SKM-1 treated with dmso at 0.1 percent for 144 hours (cell line): ENCODE measurements around the gene ZBTB20.

Experiments used
- DNase-seq: peaks from one replicate; lab custom pipeline; 2025; ENCODE audit not compliant: unreplicated experiment; lab: John Stamatoyannopoulos, UW

ZBTB20 gene

DNA sequence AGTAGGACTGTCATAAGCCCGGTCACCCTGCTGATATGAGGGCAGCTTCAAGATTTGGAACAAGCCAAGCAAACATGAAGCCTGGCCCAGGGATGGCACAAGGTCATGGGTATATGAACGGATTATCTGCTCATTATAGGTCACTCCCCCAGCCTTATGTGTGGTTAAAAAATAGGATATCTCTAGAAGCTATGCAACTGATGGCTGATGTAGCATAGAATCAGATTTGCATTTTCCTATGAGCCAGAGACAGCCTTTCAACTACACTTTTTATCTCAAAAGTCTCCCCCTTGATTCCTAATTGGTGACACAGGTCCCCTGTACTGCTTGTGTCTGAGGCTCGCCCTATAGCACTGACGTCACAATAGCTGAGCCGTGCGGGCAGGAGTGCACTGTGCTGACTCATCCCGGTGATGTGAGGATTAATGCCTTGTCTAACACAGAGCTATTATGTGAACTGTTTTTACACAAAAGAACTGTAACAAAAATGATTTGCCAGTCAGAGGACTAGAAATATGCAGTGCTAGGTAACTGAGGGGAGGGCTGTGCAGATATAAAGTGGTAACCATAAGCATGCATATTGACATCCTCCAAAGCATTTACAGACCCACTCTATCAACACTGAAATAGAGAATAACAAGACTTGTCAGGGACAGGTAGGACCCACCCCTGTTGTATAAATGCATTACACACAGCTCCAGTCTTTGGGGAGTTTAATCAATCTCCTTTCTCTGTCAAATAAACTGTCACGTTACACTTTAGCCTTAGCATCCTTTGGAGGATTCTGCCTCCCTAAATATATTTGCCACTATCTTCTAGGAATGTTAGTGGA is 648.3 kb downstream of the ZBTB20 start:
- no peak for DNase-seq

DNA sequence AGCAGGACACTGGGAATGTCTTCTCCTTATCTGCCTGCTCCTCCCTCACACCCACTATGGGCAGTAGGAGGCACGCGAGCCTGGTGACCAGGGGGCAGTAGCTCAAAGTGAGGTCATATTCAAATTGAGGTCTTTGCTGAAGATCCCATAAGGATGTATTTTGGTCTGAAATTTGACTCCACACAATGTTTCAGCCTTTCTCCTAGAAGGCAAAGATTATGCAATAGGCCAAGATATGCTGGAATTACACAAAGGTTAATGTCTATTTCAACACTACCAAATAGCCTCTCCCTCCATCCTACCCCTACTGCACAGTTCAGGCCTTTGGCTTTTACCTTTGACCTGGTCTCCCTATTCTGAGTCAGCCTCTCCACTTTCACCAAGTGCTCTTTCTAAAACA is 650.2 kb downstream of the ZBTB20 start:
- DNase-seq: no peak

- DNase-seq: no peak
These were observed 650.6 kb downstream of the ZBTB20 start for GRCh38 chr3:114496466-114496865.

GRCh38 chr3:114496021-114496434 is 651.1 kb downstream of the ZBTB20 start:
- DNase-seq: no peak

- DNase-seq: no peak
These were observed 652.6 kb downstream of the ZBTB20 start for GRCh38 chr3:114494498-114494897.

GRCh38 chr3:114490829-114491228 is 656.3 kb downstream of the ZBTB20 start:
- no peak for DNase-seq

DNA sequence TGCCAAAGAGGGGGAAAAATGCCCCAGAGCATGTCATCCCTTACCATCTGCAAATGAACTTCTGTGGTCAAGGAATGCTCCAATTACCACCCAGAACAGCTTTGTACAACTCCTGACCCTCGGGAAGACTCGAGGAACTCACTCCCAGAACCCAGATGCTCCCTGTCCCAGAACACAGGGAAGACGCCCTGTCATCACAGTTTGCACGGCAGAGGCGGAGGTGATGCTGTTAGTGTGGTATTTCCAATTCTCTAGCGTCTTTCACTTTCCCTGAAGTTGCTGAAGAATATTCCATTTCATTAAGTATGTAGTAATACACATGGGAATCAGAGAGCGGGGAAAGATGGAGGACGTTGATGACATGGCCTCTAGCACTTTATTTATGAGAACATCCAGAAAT is 659.6 kb downstream of the ZBTB20 start:
- no peak for DNase-seq

- no peak for DNase-seq
These were observed 662.2 kb downstream of the ZBTB20 start for GRCh38 chr3:114484919-114485318.

GRCh38 chr3:114481113-114481512 is 666.0 kb downstream of the ZBTB20 start:
- DNase-seq: no peak

DNA sequence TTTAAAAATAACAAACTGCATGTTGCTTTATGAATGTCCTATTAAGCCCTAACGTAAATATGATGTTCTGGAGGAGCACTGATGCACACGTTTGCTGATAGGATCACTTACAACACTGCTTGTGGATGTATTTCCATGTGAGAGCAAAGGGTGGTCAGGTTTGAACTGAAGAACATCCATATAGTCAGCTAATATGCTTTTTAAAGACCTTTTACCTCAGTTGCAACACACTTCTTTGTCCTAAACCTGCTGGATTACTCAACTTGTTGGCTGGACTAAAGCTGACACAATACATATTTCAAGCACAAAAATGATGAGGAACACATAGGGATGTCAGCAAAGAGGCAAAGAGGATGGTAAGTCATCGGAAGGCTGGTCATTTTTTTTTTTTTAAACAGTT is 666.6 kb downstream of the ZBTB20 start:
- DNase-seq: peak; percentile 45

DNA sequence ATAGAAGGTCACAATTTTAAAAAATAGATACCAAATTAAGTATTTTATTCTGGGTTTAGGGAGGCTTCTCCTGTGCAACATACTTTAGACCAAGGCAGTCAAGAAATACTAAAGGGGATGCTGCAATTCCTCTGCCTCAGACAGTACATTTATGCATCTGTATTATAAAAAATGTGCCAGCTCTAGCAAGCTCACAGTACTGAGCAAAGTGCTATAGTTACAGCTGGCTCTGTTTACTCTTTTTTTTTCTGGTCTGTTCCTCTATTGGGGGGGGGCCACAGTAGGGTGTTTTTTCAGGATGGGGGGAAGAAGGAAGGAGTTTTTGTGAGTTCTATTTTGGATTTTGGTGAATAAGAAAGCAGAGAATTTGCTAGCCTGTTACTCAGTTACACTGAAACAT is 668.3 kb downstream of the ZBTB20 start:
- DNase-seq: no peak

GRCh38 chr3:114476511-114476910 is 670.6 kb downstream of the ZBTB20 start:
- no peak for DNase-seq

GRCh38 chr3:114471478-114471877 is 675.6 kb downstream of the ZBTB20 start:
- DNase-seq: no peak

DNA sequence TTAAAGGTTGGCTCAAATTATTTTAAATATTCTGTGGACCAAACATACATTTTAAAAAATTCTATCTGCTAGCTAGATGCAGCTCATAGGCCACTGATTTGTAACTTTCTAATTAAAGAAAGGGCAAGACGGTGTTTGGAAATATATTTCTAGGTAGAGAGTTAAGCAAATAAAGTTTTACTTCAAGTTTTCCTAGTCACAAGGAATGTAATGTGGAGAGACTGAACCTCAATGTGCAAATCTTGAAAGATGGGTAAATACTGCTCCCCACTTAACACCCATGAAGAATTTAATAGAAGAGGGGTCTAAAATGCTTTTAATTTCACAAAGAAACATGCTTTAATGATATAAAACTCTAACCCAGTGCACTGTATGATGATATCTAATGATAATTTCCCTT is 678.0 kb downstream of the ZBTB20 start:
- DNase-seq: no peak

GRCh38 chr3:114466816-114467215 is 680.3 kb downstream of the ZBTB20 start:
- no peak for DNase-seq

DNA sequence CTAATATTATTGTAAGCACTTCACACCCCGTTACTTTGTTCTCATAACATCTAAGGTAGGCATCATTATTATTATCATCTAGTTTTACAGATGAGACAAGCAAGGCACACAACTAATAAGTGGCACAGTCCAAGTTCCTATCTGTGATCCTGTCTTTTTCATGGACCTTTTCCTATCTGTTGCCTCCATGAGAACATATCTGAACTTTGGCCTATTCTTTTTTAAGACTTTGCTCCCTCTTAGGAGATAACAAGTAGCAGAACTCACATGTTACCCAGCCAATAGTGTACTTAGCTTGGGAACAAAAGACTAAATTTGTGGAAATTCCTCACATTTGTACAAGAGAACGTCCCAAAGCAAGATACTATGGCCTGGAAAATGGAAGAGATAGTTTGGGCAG is 680.8 kb downstream of the ZBTB20 start:
- no peak for DNase-seq

DNA sequence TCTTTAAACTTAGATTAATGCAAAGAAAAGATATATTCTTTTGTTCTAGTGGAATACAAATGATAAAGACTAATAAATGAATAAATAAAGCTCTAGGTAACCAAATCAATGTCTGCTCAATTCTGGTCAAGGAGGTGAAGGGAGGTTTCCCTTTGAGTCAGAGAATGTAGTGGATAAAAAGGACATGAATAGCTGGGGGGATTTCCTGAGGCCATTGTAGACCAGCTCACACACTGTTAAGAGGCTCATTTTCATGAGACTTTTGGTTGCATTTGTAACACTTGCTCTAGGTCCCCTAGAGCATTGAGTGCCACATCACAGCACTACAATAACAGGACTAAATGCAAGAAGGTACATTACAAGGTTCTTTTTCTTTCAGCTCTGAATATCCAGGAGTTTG is 682.5 kb downstream of the ZBTB20 start:
- DNase-seq: no peak

GRCh38 chr3:114462750-114463149 is 684.3 kb downstream of the ZBTB20 start:
- DNase-seq: no peak

GRCh38 chr3:114460459-114460858 is 686.6 kb downstream of the ZBTB20 start:
- no peak for DNase-seq

- DNase-seq: no peak
These were observed 690.3 kb downstream of the ZBTB20 start for GRCh38 chr3:114456742-114457141.

GRCh38 chr3:114455432-114455831 is 691.7 kb downstream of the ZBTB20 start:
- no peak for DNase-seq

DNA sequence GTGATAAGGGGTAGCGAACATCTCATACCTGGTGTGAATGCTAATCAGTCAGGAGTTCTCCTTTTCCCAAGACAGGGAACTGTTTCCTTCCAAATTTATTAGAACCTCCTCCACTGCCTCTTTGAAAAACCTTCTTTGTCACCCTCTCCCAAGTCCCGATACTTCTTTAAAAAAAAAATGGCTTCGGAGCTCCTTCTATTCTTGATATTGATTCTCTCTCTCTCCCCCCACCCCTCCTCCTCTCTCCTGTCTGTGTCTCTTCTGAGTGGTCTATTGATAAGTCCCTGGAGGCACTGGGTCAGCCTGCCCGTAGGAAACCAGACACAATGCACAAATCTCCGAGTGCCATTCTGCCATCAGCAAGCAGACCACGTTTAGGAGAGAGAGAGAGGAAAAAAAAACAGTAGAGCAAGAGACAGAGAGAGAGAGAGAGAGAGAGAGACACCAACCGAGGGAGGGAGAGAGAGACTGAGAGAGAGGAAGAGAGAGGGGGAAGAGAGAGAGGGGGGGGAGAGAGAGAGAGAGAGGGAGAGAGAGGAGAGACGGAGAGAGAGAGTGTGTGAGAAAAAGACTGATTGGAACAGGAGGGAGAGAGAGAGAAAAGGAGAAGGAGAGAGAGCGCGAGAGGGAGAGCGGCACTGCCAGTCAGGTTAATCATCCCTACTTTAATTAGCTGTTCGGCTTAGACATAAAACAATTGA is 692.4 kb downstream of the ZBTB20 start:
- DNase-seq: no peak
